HG03442 (cell line): ENCODE measurements around the gene APCDD1L.

Source experiments
- ATAC-seq: cut with Tn5 transposase; IDR thresholded peaks from one replicate; pipeline ENCODE4 v1.9.1; 2021; ENCODE audit warnings: mild to moderate bottlenecking, moderate library complexity; ENCODE audit not compliant: unreplicated experiment

APCDD1L gene

GRCh38 chr20:58492795-58493524 is 22.2 kb downstream of the APCDD1L start:
- no peak for ATAC-seq

GRCh38 chr20:58492074-58492718 is 23.0 kb downstream of the APCDD1L start:
- ATAC-seq: no peak

- no peak for ATAC-seq
Observed at GRCh38 chr20:58486207-58486606, 29.0 kb downstream of the APCDD1L start.

- ATAC-seq: no peak
Observed at GRCh38 chr20:58485393-58485792, 29.8 kb downstream of the APCDD1L start.

- ATAC-seq: no peak
Observed at GRCh38 chr20:58483470-58483869, 31.7 kb downstream of the APCDD1L start.

GRCh38 chr20:58483051-58483450 is 32.1 kb downstream of the APCDD1L start:
- no peak for ATAC-seq

- no peak for ATAC-seq
Observed at GRCh38 chr20:58482416-58482815, 32.8 kb downstream of the APCDD1L start.

- ATAC-seq: no peak
Observed at GRCh38 chr20:58481481-58482021, 33.6 kb downstream of the APCDD1L start.

- no peak for ATAC-seq
Observed at GRCh38 chr20:58480551-58481336, 34.5 kb downstream of the APCDD1L start.

GRCh38 chr20:58479726-58480440 is 35.3 kb downstream of the APCDD1L start:
- no peak for ATAC-seq

GRCh38 chr20:58478141-58478805 is 36.9 kb downstream of the APCDD1L start:
- no peak for ATAC-seq

GRCh38 chr20:58475466-58475865 is 39.7 kb downstream of the APCDD1L start:
- ATAC-seq: no peak

GRCh38 chr20:58473453-58474425 is 41.5 kb downstream of the APCDD1L start:
- ATAC-seq: no peak

- ATAC-seq: no peak
Observed at GRCh38 chr20:58472273-58473018, 42.8 kb downstream of the APCDD1L start.

GRCh38 chr20:58471193-58472164 is 43.7 kb downstream of the APCDD1L start:
- no peak for ATAC-seq

GRCh38 chr20:58470336-58471192 is 44.6 kb downstream of the APCDD1L start:
- no peak for ATAC-seq
